Keratinocyte (primary cell): ENCODE measurements around the gene EDN2. TPM values are rescaled to one million over a fixed set of nuclear protein-coding genes. Genes with fewer than 3 reads are reported as not detected.

Experiments
- DNase-seq: peaks from one replicate; pipeline ENCODE4 v3.0.0-alpha.2; 2011; ENCODE audit warnings: low read depth, missing footprints, low spot score
- FAIRE-seq: peaks from 2 replicates; lab custom pipeline; 2011; peaks lifted over from hg19 to GRCh38; lab: Jason Lieb, UNC
- H2AFZ ChIP-seq: 2 replicates; pipeline ENCODE4 v1.6.0; 2012; ENCODE audit warnings: low read length, control low read depth, inconsistent platforms; ENCODE audit not compliant: control insufficient read depth
- H3K27ac ChIP-seq: 2 replicates; pipeline ENCODE4 v1.5.1; 2011; ENCODE audit warnings: low read length; ENCODE audit not compliant: control insufficient read depth, insufficient read depth
- H3K27me3 ChIP-seq: 3 replicates; pipeline ENCODE4 v1.6.0; 2011; ENCODE audit warnings: low read length; ENCODE audit not compliant: control insufficient read depth, insufficient read depth; ENCODE audit errors: extremely low read depth
- H3K36me3 ChIP-seq, 2 experiments: 2 replicates in 1 of 2; 3 replicates in 1 of 2; pipeline ENCODE4 v1.5.1; 2011; ENCODE audit warnings: low read length in 2 of 2, mild to moderate bottlenecking in 1 of 2; ENCODE audit not compliant: control insufficient read depth in 2 of 2, insufficient read depth in 2 of 2; ENCODE audit errors: extremely low read depth in 1 of 2
- H3K4me1 ChIP-seq: 3 replicates; pipeline ENCODE4 v1.5.1; 2011; ENCODE audit warnings: low read length; ENCODE audit not compliant: control insufficient read depth, insufficient read depth; ENCODE audit errors: extremely low read depth
- H3K4me2 ChIP-seq: 3 replicates; pipeline ENCODE4 v1.6.0; 2011; ENCODE audit warnings: low read depth, low read length; ENCODE audit not compliant: control insufficient read depth, insufficient read depth; ENCODE audit errors: extremely low read depth
- H3K4me3 ChIP-seq, 3 experiments: fragments of 200-600 bp in 1 of 3; sonication (generic) in 1 of 3; 2 replicates in 2 of 3; 3 replicates in 1 of 3; pipeline ENCODE4 v1.5.1; 2011 to 2016; ENCODE audit warnings: low read length in 3 of 3, mild to moderate bottlenecking in 3 of 3, control low read depth in 2 of 3, inconsistent platforms in 1 of 3, low read depth in 1 of 3, mixed read lengths in 1 of 3, mixed run types in 1 of 3, moderate library complexity in 1 of 3; ENCODE audit not compliant: control insufficient read depth in 2 of 3, insufficient read depth in 2 of 3; ENCODE audit errors: extremely low read depth in 1 of 3
- H3K79me2 ChIP-seq: 2 replicates; pipeline ENCODE4 v1.6.0; 2012; ENCODE audit warnings: low read length; ENCODE audit not compliant: control insufficient read depth, insufficient read depth
- H3K9ac ChIP-seq: 3 replicates; pipeline ENCODE4 v1.6.0; 2011; ENCODE audit warnings: low read length; ENCODE audit not compliant: control insufficient read depth, insufficient read depth; ENCODE audit errors: extremely low read depth
- H3K9me1 ChIP-seq: 3 replicates; pipeline ENCODE4 v1.6.0; 2011; ENCODE audit warnings: low read length; ENCODE audit not compliant: control insufficient read depth, insufficient read depth; ENCODE audit errors: extremely low read depth
- H3K9me3 ChIP-seq: 2 replicates; pipeline ENCODE4 v1.5.1; 2012; ENCODE audit warnings: low read depth, low read length; ENCODE audit not compliant: control insufficient read depth
- H4K20me1 ChIP-seq: 3 replicates; pipeline ENCODE4 v1.6.0; 2011; ENCODE audit warnings: low read length; ENCODE audit not compliant: control insufficient read depth, insufficient read depth; ENCODE audit errors: extremely low read depth
- EZH2 ChIP-seq: IDR thresholded peaks from one replicate; pipeline ENCODE4 v1.6.1; 2012; ENCODE audit warnings: inconsistent platforms, mild to moderate bottlenecking, low read length, moderate library complexity
- dilution Hi-C: fragments of 300-500 bp; cut with MboI; formaldehyde crosslinking; loops from one replicate; pipeline ENCODE4 v1.7.0; 2020; ENCODE audit warnings: low sequenced_read_pairs; ENCODE audit not compliant: extremely low pct_ligation_motif_present
- polyA plus RNA-seq, 5 experiments: library from polyadenylated mRNA; depleted of rRNA in 3 of 5; stranded (reverse) in 3 of 5; stranded (forward) in 1 of 5; unstranded in 1 of 5; fragments of >200 nt; gene quantifications; 1 replicate in 1 of 5; 2 replicates in 3 of 5; 3 replicates in 1 of 5; pipeline versions ENCODE4 v1.2.1 to v1.2.3, GENCODE V29; 2011 to 2012; ENCODE audit warnings: missing spikeins in 2 of 5, low read depth in 1 of 5, low replicate concordance in 1 of 5
- TF ChIP-seq, protein P1 (sequence below), 3 experiments: IDR thresholded peaks in 1 of 3; conservative IDR thresholded peaks in 1 of 3; optimal IDR thresholded peaks in 1 of 3; 2 replicates in 2 of 3; 3 replicates in 1 of 3; pipeline versions ENCODE3 to v1.5.1; 2011; ENCODE audit warnings: low read length in 3 of 3, mild to moderate bottlenecking in 3 of 3, moderate library complexity in 2 of 3, control low read depth in 1 of 3, inconsistent platforms in 1 of 3; ENCODE audit not compliant: insufficient read depth in 2 of 3; ENCODE audit errors: extremely low read depth in 1 of 3

The EDN2 gene
- polyA plus RNA-seq, 1 donor (not counting 4 experiments of a cell fraction or from before 2014, with no cell fraction given): 0.34 TPM

DNA sequence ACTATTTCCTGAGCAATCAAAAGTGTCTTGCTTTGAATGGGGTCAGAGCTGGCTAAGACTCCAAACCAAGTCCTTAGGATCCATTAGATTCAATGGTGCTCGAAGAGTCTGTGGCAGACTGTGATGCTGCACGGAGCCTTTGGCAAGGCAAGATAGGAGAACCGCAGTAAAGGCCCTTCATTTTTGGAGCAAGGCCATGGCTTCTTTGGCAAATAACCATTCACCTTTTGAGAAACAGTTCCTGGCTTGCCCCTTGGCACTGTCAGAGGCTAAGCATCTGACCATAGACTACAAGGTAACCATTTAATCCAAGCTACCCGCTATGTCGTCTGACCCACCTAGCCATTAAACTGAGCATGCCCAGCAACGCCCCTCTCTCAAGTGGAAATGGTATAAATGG lies 45.2 kb downstream of the EDN2 start:
- H3K4me2 ChIP-seq: no peak overlapping the region
- no peaks in the 10 kb centered on the region for H3K36me3 ChIP-seq
- H3K9me1 ChIP-seq: no peaks in the 10 kb centered on the region
- no peak for DNase-seq
- H3K4me3 ChIP-seq: no peak overlapping the region
- no peak for TF ChIP-seq EZH2
- TF ChIP-seq, protein P1, sequence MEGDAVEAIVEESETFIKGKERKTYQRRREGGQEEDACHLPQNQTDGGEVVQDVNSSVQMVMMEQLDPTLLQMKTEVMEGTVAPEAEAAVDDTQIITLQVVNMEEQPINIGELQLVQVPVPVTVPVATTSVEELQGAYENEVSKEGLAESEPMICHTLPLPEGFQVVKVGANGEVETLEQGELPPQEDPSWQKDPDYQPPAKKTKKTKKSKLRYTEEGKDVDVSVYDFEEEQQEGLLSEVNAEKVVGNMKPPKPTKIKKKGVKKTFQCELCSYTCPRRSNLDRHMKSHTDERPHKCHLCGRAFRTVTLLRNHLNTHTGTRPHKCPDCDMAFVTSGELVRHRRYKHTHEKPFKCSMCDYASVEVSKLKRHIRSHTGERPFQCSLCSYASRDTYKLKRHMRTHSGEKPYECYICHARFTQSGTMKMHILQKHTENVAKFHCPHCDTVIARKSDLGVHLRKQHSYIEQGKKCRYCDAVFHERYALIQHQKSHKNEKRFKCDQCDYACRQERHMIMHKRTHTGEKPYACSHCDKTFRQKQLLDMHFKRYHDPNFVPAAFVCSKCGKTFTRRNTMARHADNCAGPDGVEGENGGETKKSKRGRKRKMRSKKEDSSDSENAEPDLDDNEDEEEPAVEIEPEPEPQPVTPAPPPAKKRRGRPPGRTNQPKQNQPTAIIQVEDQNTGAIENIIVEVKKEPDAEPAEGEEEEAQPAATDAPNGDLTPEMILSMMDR (optimal IDR thresholded peaks at IDR 0.05 in 1 of 3, IDR thresholded peaks at IDR 0.05 in 1 of 3, conservative IDR thresholded peaks at IDR 0.05 in 1 of 3; ENCODE audit: extremely low read depth in 1 of 3, insufficient read depth in 2 of 3, low read length in 3 of 3): no peak
- H3K9me3 ChIP-seq: peaks cover under 1% of the 10 kb centered on the region
- no peak for FAIRE-seq
- H3K79me2 ChIP-seq: no peaks in the 10 kb centered on the region
- no peak overlapping the region for H3K9ac ChIP-seq
- H2AFZ ChIP-seq: no peak overlapping the region
- H3K27me3 ChIP-seq: peaks cover 21% of the 10 kb centered on the region
- dilution Hi-C loops: no loop called here
- no peaks in the 10 kb centered on the region for H4K20me1 ChIP-seq
- H3K4me1 ChIP-seq: peaks cover 8% of the 10 kb centered on the region
- H3K27ac ChIP-seq: no peak overlapping the region

DNA sequence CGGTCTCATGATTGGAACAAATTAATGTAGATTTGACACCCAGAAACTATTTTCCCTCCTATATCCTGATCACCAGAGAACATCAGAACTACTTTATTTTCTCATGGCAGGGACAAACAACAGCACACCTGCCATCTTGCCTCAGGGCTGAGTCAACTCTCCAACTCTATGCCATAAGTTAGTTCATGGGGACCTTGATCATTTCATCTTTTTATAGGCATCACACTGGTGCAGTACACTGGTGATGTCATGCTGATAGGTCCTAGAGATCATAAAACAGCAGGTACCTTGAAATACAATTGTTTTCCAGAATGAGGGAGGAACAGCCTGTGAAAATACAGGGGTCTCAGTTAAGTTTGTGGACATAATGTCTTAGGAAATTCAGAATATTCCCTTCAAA lies 45.8 kb downstream of the EDN2 start:
- peaks cover 8% of the 10 kb centered on the region for H3K4me1 ChIP-seq
- no peaks in the 10 kb centered on the region for H4K20me1 ChIP-seq
- no peaks in the 10 kb centered on the region for H3K9me1 ChIP-seq
- peaks cover 25% of the 10 kb centered on the region for H3K27me3 ChIP-seq
- H3K4me2 ChIP-seq: no peak overlapping the region
- H3K79me2 ChIP-seq: no peaks in the 10 kb centered on the region
- no peaks in the 10 kb centered on the region for H3K9me3 ChIP-seq
- H3K36me3 ChIP-seq: no peaks in the 10 kb centered on the region
- no peak for DNase-seq
- H3K27ac ChIP-seq: no peak overlapping the region
- no peak overlapping the region for H2AFZ ChIP-seq
- no peak for TF ChIP-seq EZH2
- TF ChIP-seq, protein P1 (optimal IDR thresholded peaks at IDR 0.05 in 1 of 3, IDR thresholded peaks at IDR 0.05 in 1 of 3, conservative IDR thresholded peaks at IDR 0.05 in 1 of 3; ENCODE audit: extremely low read depth in 1 of 3, insufficient read depth in 2 of 3, low read length in 3 of 3): no peak
- dilution Hi-C loops: no loop called here
- FAIRE-seq: no peak
- H3K9ac ChIP-seq: no peak overlapping the region
- H3K4me3 ChIP-seq: no peak overlapping the region
